ENCODE results near the gene LYZL1. TPM values are rescaled to one million over a fixed set of nuclear protein-coding genes. Genes with fewer than 3 reads are reported as not detected.
"Not testable (repeated sequence)": the region's sequence is repeated elsewhere in the genome, so short reads cannot be mapped to it uniquely, and the experiment has no call there.

LYZL1 gene
- total and polyA plus RNA-seq, 3 experiments from 2014 or later = not detected

DNA sequence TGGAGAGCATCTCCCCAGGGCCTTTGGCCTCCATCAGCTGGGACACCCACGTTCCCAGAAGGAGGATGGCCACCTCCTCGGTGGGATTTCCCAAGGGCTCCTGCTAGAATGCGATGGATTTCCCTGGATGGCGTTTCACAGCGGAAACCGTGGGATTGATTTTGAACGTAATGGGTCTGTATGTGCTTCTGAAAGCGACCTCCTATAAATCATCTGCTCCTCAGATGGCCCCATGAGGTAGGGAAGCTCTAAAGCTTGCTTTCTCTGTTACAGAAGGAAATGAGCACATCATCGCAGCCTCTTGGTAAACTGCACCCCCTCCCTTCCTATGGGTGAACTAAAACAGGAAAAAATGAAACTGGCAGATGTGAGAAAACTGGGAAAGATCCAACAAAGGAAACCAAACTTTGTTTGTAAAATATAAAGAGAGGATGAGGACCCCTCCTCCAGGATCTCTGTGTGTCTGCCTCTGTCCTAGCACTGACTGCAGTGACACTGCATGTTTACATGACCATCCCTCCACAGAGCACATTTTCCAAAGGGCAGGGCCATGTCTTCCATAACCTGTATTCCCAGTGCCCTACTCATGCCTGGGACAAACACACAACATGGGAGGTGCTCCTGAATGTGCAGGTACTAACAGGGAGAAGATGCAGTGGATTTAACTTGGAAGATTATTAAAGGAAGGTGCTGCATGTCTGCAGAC lies 57.6 kb downstream of the LYZL1 start:
- no peaks in the 10 kb centered on the region for H3K4me1 Mint-ChIP-seq
- CTCF ChIA-PET = no interaction called here
- H3K27ac Mint-ChIP-seq = no peak overlapping the region
- POLR2A ChIA-PET = no interaction called here
- H3K36me3 Mint-ChIP-seq = no peaks in the 10 kb centered on the region
- no peak overlapping the region for H3K4me3 Mint-ChIP-seq
- no peaks in the 10 kb centered on the region for H3K9me3 ChIP-seq (ENCODE audit: low read length)
- no peak for DNase-seq
- no peaks in the 10 kb centered on the region for H3K4me1 ChIP-seq (ENCODE audit: insufficient read depth, low read length)
- no peak overlapping the region for H3K27ac ChIP-seq (ENCODE audit: low read depth, low read length)
- no peaks in the 10 kb centered on the region for H3K36me3 ChIP-seq (ENCODE audit: insufficient read depth, low read length)
- H3K9me3 Mint-ChIP-seq = peaks cover 0 to 4% (median 0%) of the 10 kb centered on the region in 5 donors
- peaks cover 3 to 32% of the 10 kb centered on the region in 2 donors for H3K27me3 Mint-ChIP-seq
- H3K27me3 ChIP-seq (ENCODE audit: insufficient read depth, low read length, poor library complexity, severe bottlenecking) = no peaks in the 10 kb centered on the region
- H3K4me3 ChIP-seq (ENCODE audit: low read length) = no peak overlapping the region

GRCh38 chr10:29348836-29349235 lies 60.0 kb downstream of the LYZL1 start:
- Mint-ChIP-seq H3K36me3 (no peaks in the 10 kb centered on the region), H3K27ac (no peak overlapping the region), H3K27me3 (peaks cover 3 to 24% of the 10 kb centered on the region in 2 donors), H3K4me3 (no peak overlapping the region), H3K9me3 (no peaks in the 10 kb centered on the region), H3K4me1 (no peaks in the 10 kb centered on the region)
- no peak for DNase-seq
- Histone ChIP-seq H3K36me3 (ENCODE audit: insufficient read depth, low read length) (no peaks in the 10 kb centered on the region), H3K9me3 (ENCODE audit: low read length) (no peaks in the 10 kb centered on the region), H3K27ac (ENCODE audit: low read depth, low read length) (no peak overlapping the region), H3K4me3 (ENCODE audit: low read length) (no peak overlapping the region), H3K4me1 (ENCODE audit: insufficient read depth, low read length) (no peaks in the 10 kb centered on the region), H3K27me3 (ENCODE audit: insufficient read depth, low read length, poor library complexity, severe bottlenecking) (no peaks in the 10 kb centered on the region)
- ChIA-PET POLR2A (no interaction called here), CTCF (no interaction called here)

DNA sequence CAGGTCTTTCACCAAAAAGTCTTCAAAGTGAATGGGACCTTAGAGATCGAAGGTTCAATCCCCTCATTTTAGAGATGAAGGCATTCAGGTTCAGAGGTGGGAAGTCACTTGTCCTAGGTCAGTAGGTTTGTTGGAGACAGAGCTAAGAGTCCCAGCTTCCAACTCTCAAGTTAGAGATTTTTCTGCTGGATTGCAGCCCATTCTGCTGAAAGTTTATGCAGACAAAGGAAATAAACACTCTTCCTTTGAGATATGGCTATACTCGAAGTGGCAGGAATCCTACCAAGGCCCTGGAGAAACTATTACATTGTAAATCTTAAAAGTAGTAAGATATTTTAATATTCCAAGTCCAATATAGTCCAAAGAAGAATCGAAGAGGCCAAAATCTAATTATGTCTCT lies 64.4 kb downstream of the LYZL1 start:
- H3K27ac ChIP-seq (ENCODE audit: low read depth, low read length) = no peak overlapping the region
- H3K9me3 ChIP-seq (ENCODE audit: low read length) = no peaks in the 10 kb centered on the region
- no peaks in the 10 kb centered on the region for H3K27me3 ChIP-seq (ENCODE audit: insufficient read depth, low read length, poor library complexity, severe bottlenecking)
- Mint-ChIP-seq H3K4me1 (no peaks in the 10 kb centered on the region), H3K4me3 (no peak overlapping the region), H3K36me3 (no peaks in the 10 kb centered on the region), H3K27me3 (peaks cover 0 to 5% of the 10 kb centered on the region in 2 donors), H3K9me3 (no peaks in the 10 kb centered on the region), H3K27ac (no peak overlapping the region)
- H3K4me1 ChIP-seq (ENCODE audit: insufficient read depth, low read length) = no peaks in the 10 kb centered on the region
- CTCF ChIA-PET = no interaction called here
- H3K4me3 ChIP-seq (ENCODE audit: low read length) = no peak overlapping the region
- POLR2A ChIA-PET = no interaction called here
- DNase-seq = no peak
- H3K36me3 ChIP-seq (ENCODE audit: insufficient read depth, low read length) = no peaks in the 10 kb centered on the region

GRCh38 chr10:29353887-29354561 lies 65.2 kb downstream of the LYZL1 start:
- CTCF ChIA-PET = no interaction called here
- no peak overlapping the region for H3K4me3 Mint-ChIP-seq
- H3K9me3 ChIP-seq (ENCODE audit: low read length) = no peaks in the 10 kb centered on the region
- POLR2A ChIA-PET = no interaction called here
- H3K27me3 Mint-ChIP-seq = peaks cover 0 to 5% of the 10 kb centered on the region in 2 donors
- no peaks in the 10 kb centered on the region for H3K4me1 Mint-ChIP-seq
- no peaks in the 10 kb centered on the region for H3K9me3 Mint-ChIP-seq
- no peaks in the 10 kb centered on the region for H3K36me3 Mint-ChIP-seq
- no peak overlapping the region for H3K27ac Mint-ChIP-seq
- no peaks in the 10 kb centered on the region for H3K4me1 ChIP-seq (ENCODE audit: insufficient read depth, low read length)
- no peak overlapping the region for H3K4me3 ChIP-seq (ENCODE audit: low read length)
- H3K27ac ChIP-seq (ENCODE audit: low read depth, low read length) = no peak overlapping the region
- H3K36me3 ChIP-seq (ENCODE audit: insufficient read depth, low read length) = no peaks in the 10 kb centered on the region
- no peak for DNase-seq
- no peaks in the 10 kb centered on the region for H3K27me3 ChIP-seq (ENCODE audit: insufficient read depth, low read length, poor library complexity, severe bottlenecking)

DNA sequence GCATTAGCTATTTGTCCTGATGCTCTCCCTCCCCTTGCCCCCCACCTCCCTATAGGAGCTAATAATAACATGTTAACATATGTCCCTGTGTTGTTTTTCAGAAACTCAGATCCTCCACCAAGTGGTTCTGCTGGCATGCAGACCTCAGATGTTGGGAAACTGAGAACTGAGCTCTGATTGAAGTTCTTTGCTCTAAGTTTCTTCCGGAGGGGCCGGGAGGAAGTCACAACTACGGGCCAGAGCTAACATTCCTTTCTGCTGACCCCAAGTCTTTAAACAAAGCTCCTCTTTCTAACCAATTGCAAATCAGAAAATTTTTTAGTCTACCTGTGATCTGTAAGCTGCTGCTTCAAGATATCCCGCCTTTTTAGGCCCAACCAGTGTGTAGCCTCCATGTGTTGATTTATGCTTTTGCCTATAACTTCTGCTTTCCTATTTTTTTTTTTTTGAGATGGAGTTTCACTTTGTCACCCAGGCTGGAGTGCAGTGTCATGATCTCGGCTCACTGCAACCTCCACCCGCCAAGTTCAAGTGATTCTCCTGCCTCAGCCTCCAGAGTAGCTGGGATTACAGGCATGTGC lies 66.6 kb downstream of the LYZL1 start:
- no peak overlapping the region for H3K27ac ChIP-seq (ENCODE audit: low read depth, low read length)
- Mint-ChIP-seq H3K27ac (no peak overlapping the region), H3K36me3 (no peaks in the 10 kb centered on the region), H3K27me3 (peaks cover 0 to 5% of the 10 kb centered on the region in 2 donors), H3K4me1 (no peaks in the 10 kb centered on the region), H3K4me3 (no peak overlapping the region), H3K9me3 (no peaks in the 10 kb centered on the region)
- POLR2A ChIA-PET = no interaction called here
- no peaks in the 10 kb centered on the region for H3K27me3 ChIP-seq (ENCODE audit: insufficient read depth, low read length, poor library complexity, severe bottlenecking)
- no peaks in the 10 kb centered on the region for H3K4me1 ChIP-seq (ENCODE audit: insufficient read depth, low read length)
- CTCF ChIA-PET = interaction anchor here (0.8 kb wide), 1 partner anchor 12 kb away, joined by 3 read pairs; no protein-coding TSS in a partner anchor
- H3K4me3 ChIP-seq (ENCODE audit: low read length) = no peak overlapping the region
- no peaks in the 10 kb centered on the region for H3K36me3 ChIP-seq (ENCODE audit: insufficient read depth, low read length)
- H3K9me3 ChIP-seq (ENCODE audit: low read length) = no peaks in the 10 kb centered on the region
- DNase-seq = no peak

DNA sequence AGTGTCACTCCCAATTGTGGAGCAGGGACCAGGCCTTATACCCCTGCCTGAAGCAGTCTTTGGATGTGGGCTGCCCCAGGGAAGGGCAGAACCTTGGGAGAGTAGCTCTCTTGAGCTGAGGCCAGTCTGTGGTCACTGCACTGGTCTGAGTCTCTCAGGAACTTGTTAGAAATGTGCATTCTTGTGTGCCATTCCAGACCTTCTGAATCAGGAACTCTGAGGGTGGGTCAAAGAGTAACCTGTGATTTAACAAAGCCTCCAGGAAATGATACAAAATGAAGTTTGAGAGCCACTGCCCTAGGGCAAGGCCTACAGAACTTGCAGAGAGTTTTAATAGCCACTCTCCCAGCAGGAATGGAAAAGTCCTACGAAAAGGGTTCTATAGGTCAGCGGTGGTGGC lies 68.1 kb downstream of the LYZL1 start:
- no peak for DNase-seq
- H3K27ac Mint-ChIP-seq = no peak overlapping the region
- Histone ChIP-seq H3K9me3 (ENCODE audit: low read length) (no peaks in the 10 kb centered on the region), H3K27ac (ENCODE audit: low read depth, low read length) (no peak overlapping the region), H3K4me1 (ENCODE audit: insufficient read depth, low read length) (no peaks in the 10 kb centered on the region), H3K27me3 (ENCODE audit: insufficient read depth, low read length, poor library complexity, severe bottlenecking) (no peaks in the 10 kb centered on the region), H3K36me3 (ENCODE audit: insufficient read depth, low read length) (no peaks in the 10 kb centered on the region), H3K4me3 (ENCODE audit: low read length) (no peak overlapping the region)
- H3K9me3 Mint-ChIP-seq = no peaks in the 10 kb centered on the region
- no peaks in the 10 kb centered on the region for H3K36me3 Mint-ChIP-seq
- H3K4me1 Mint-ChIP-seq = no peaks in the 10 kb centered on the region
- ChIA-PET POLR2A (no interaction called here), CTCF (no interaction called here)
- H3K4me3 Mint-ChIP-seq = no peak overlapping the region
- no peaks in the 10 kb centered on the region for H3K27me3 Mint-ChIP-seq

GRCh38 chr10:29358010-29358616 lies 69.2 kb downstream of the LYZL1 start:
- H3K36me3 Mint-ChIP-seq = no peaks in the 10 kb centered on the region
- H3K27me3 Mint-ChIP-seq = no peaks in the 10 kb centered on the region
- Histone ChIP-seq H3K4me3 (ENCODE audit: low read length) (no peak overlapping the region), H3K27me3 (ENCODE audit: insufficient read depth, low read length, poor library complexity, severe bottlenecking) (no peaks in the 10 kb centered on the region), H3K4me1 (ENCODE audit: insufficient read depth, low read length) (no peaks in the 10 kb centered on the region), H3K36me3 (ENCODE audit: insufficient read depth, low read length) (no peaks in the 10 kb centered on the region), H3K9me3 (ENCODE audit: low read length) (no peaks in the 10 kb centered on the region), H3K27ac (ENCODE audit: low read depth, low read length) (no peak overlapping the region)
- H3K9me3 Mint-ChIP-seq = no peaks in the 10 kb centered on the region
- no peaks in the 10 kb centered on the region for H3K4me1 Mint-ChIP-seq
- ChIA-PET POLR2A (no interaction called here), CTCF (no interaction called here)
- H3K27ac Mint-ChIP-seq = no peak overlapping the region
- H3K4me3 Mint-ChIP-seq = no peak overlapping the region
- DNase-seq = no peak

DNA sequence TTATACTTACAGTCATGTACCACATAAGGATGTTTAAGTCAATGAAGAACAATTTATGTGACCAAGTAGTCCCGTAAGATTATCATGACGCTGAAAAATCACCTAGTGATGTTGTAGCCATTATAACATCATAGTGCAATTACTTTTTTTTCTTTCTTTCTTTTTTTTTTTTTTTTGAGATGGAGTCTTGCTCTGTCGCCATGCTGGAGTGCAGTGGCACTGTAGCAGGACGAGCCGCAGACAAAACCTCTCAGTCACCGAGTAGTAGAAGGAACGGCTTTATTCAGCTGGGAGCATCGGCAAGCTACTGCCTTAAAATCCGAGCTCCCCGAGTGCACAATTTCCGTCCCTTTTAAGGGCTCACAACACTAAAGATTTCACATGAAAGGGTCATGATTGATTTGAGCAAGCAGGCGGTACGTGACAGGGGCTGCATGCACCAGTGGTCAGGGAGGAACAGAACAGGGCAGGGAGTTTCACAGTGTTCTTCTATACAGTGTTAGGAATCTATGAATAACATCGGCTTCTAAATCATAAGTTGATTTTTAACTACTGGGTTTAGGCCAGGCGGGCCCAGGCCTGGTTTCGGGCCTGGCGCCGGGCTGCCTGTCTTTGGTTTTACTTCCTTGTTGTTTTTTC lies 71.5 kb downstream of the LYZL1 start:
- H3K4me3 ChIP-seq (ENCODE audit: low read length); CTCF ChIA-PET; H3K4me3 Mint-ChIP-seq; H3K9me3 ChIP-seq (ENCODE audit: low read length); H3K27me3 ChIP-seq (ENCODE audit: insufficient read depth, low read length, poor library complexity, severe bottlenecking); DNase-seq; H3K27me3 Mint-ChIP-seq; H3K27ac ChIP-seq (ENCODE audit: low read depth, low read length); H3K27ac Mint-ChIP-seq; H3K4me1 Mint-ChIP-seq; H3K9me3 Mint-ChIP-seq; H3K36me3 Mint-ChIP-seq; POLR2A ChIA-PET; H3K4me1 ChIP-seq (ENCODE audit: insufficient read depth, low read length); H3K36me3 ChIP-seq (ENCODE audit: insufficient read depth, low read length): not testable (repeated sequence)
